GM23338 (cell line): ENCODE measurements around the gene LHX3. TPM values are rescaled to one million over a fixed set of nuclear protein-coding genes. Genes with fewer than 3 reads are reported as not detected.

Experiments used
- ATAC-seq: fragments of 200-7000 bp; cut with Tn5 transposase; 3 replicates; pipeline ENCODE4 v1.9.1; 2020
- DNase-seq: peaks from one replicate; pipeline ENCODE4 v3.0.0-alpha.2; 2015; ENCODE audit warnings: low spot score
- H2AFZ ChIP-seq: fragments of 200-600 bp; sonication (generic); 2 replicates; pipeline ENCODE4 v1.8.0; 2016; ENCODE audit warnings: antibody characterized with exemption, mild to moderate bottlenecking, moderate library complexity
- H3F3A ChIP-seq: fragments of 200-600 bp; sonication (generic); replicated peaks from 2 replicates; pipeline ENCODE4 v1.8.0; 2017; ENCODE audit warnings: antibody characterized with exemption, mixed run types, low read depth
- H3K27ac ChIP-seq: fragments of 200-600 bp; sonication (generic); 2 replicates; pipeline ENCODE4 v1.6.1; 2016; ENCODE audit warnings: low read depth
- H3K27me3 ChIP-seq: fragments of 200-600 bp; sonication (generic); 2 replicates; pipeline ENCODE4 v1.8.0; 2016; ENCODE audit warnings: mild to moderate bottlenecking, mixed run types, moderate library complexity; ENCODE audit not compliant: insufficient read depth
- H3K36me3 ChIP-seq: fragments of 200-600 bp; sonication (generic); 2 replicates; pipeline ENCODE4 v1.8.0; 2016; ENCODE audit warnings: mild to moderate bottlenecking; ENCODE audit not compliant: insufficient read depth
- H3K4me1 ChIP-seq: fragments of 200-600 bp; sonication (generic); 2 replicates; pipeline ENCODE4 v1.8.0; 2016; ENCODE audit warnings: mild to moderate bottlenecking, moderate library complexity; ENCODE audit not compliant: insufficient read depth
- H3K4me2 ChIP-seq: fragments of 200-600 bp; sonication (generic); 2 replicates; pipeline ENCODE4 v1.7.1; 2017; ENCODE audit warnings: mixed run types
- H3K4me3 ChIP-seq: fragments of 200-600 bp; sonication (generic); 2 replicates; pipeline ENCODE4 v1.6.1; 2016; ENCODE audit warnings: mixed run types
- H3K79me2 ChIP-seq: fragments of 200-600 bp; sonication (generic); replicated peaks from 2 replicates; pipeline ENCODE4 v1.8.0; 2017; ENCODE audit warnings: mild to moderate bottlenecking; ENCODE audit not compliant: insufficient read depth
- H3K9me2 ChIP-seq: fragments of 200-600 bp; sonication (generic); 2 replicates; pipeline ENCODE4 v1.8.0; 2017; ENCODE audit not compliant: insufficient read depth
- H4K20me1 ChIP-seq: fragments of 200-600 bp; sonication (generic); replicated peaks from 2 replicates; pipeline ENCODE4 v1.8.0; 2017; ENCODE audit warnings: mild to moderate bottlenecking; ENCODE audit not compliant: insufficient read depth
- H3K27ac Mint-ChIP-seq: 2 replicates; pipeline ENCODE4 v1.8.0; 2020; ENCODE audit warnings: inconsistent platforms, mild to moderate bottlenecking, moderate library complexity, mixed read lengths
- H3K27me3 Mint-ChIP-seq: 3 replicates; pipeline ENCODE4 v1.8.0; 2022; ENCODE audit warnings: low read depth, mild to moderate bottlenecking, moderate library complexity, mixed read lengths, inconsistent platforms; ENCODE audit not compliant: insufficient read depth, poor library complexity
- H3K36me3 Mint-ChIP-seq: 3 replicates; pipeline ENCODE4 v1.8.0; 2021; ENCODE audit warnings: low read depth, mild to moderate bottlenecking, inconsistent platforms, moderate library complexity, mixed read lengths
- H3K4me1 Mint-ChIP-seq: 3 replicates; pipeline ENCODE4 v1.8.0; 2020; ENCODE audit warnings: mild to moderate bottlenecking, inconsistent platforms, mixed read lengths
- H3K4me3 Mint-ChIP-seq: 3 replicates; pipeline ENCODE4 v1.8.0; 2021; ENCODE audit warnings: moderate library complexity, mild to moderate bottlenecking, inconsistent platforms, mixed read lengths
- H3K9me3 Mint-ChIP-seq: 3 replicates; pipeline ENCODE4 v1.8.0; 2020; ENCODE audit warnings: moderate library complexity, mild to moderate bottlenecking, inconsistent platforms, mixed read lengths
- EZH2 ChIP-seq: fragments of 200-600 bp; sonication (generic); IDR thresholded peaks from one replicate; pipeline ENCODE4 v1.8.0; 2017; ENCODE audit warnings: antibody characterized with exemption, mild to moderate bottlenecking, low read depth; ENCODE audit not compliant: unreplicated experiment
- EZH2phosphoT487 ChIP-seq: fragments of 200-600 bp; sonication (generic); IDR thresholded peaks from one replicate; pipeline ENCODE4 v1.8.1; 2018; ENCODE audit warnings: antibody characterized with exemption; ENCODE audit not compliant: unreplicated experiment
- NANOG ChIP-seq: IDR thresholded peaks from 2 replicates; pipeline ENCODE4 v1.6.1; 2016; ENCODE audit warnings: antibody characterized with exemption, borderline replicate concordance
- REST ChIP-seq: IDR thresholded peaks from one replicate; pipeline ENCODE4 v1.6.1; 2018; ENCODE audit warnings: antibody characterized with exemption; ENCODE audit not compliant: unreplicated experiment
- STAT1 ChIP-seq: IDR thresholded peaks from one replicate; pipeline ENCODE4 v1.6.1; 2016; ENCODE audit warnings: antibody characterized with exemption; ENCODE audit not compliant: unreplicated experiment
- ZNF114 ChIP-seq: fragments of 250-450 bp; sonication (Bioruptor Pico); IDR thresholded peaks from 2 replicates; pipeline ENCODE4 v1.5.0; 2020; ENCODE audit warnings: mild to moderate bottlenecking, moderate library complexity
- ZNF331 ChIP-seq: fragments of 250-450 bp; sonication (Bioruptor Pico); IDR thresholded peaks from 2 replicates; pipeline ENCODE4 v1.5.0; 2020; ENCODE audit warnings: low read depth, mild to moderate bottlenecking, moderate library complexity
- polyA plus RNA-seq: library from polyadenylated mRNA; unstranded; fragments of >200 nt; fragmentation: Nextera tagmentation; extraction: Ambion mirVana; gene quantifications from 2 replicates; pipeline ENCODE4 v1.2.1, GENCODE V29; 2016
- total RNA-seq: library from RNA; depleted of rRNA; stranded (reverse); fragments of >200 nt; shearing (Covaris generic); gene quantifications from 2 replicates; pipeline ENCODE4 v1.2.3, GENCODE V29; 2014
- TF ChIP-seq, protein P1 (sequence below), 2 experiments: fragments of 200-600 bp in 1 of 2; sonication (generic) in 1 of 2; conservative IDR thresholded peaks; 2 replicates each; pipeline versions ENCODE4 v1.5.1 to v1.6.1; 2016 to 2017; ENCODE audit warnings: antibody characterized with exemption in 2 of 2, low read depth in 2 of 2, mild to moderate bottlenecking in 2 of 2, moderate library complexity in 1 of 2
- TF ChIP-seq, protein P2 (sequence below): fragments of 250-450 bp; sonication (Bioruptor Pico); IDR thresholded peaks from 2 replicates; pipeline ENCODE4 v1.5.0; 2020; ENCODE audit warnings: mild to moderate bottlenecking, moderate library complexity
- TF ChIP-seq, protein P3 (sequence below): IDR thresholded peaks from 2 replicates; pipeline ENCODE4 v1.6.1; 2016; ENCODE audit warnings: antibody characterized with exemption

LHX3 gene
- total and polyA plus RNA-seq, 2 experiments from 2014 or later, result 0.08 TPM; not detected in 1

GRCh38 chr9:136228107-136228875 is 23.4 kb upstream of the LHX3 start:
- no peaks in the 10 kb centered on the region for H3K9me3 Mint-ChIP-seq
- 0 out of 2 replicates have a peak overlapping the region, but pooled peaks have one; percentile 19 for H3K27ac Mint-ChIP-seq
- 0 out of 2 replicates have a peak, but pooled peaks cover 2% of the 10 kb centered on the region for H3K36me3 ChIP-seq
- ATAC-seq, result no peak
- H4K20me1 ChIP-seq, result peaks cover 57% of the 10 kb centered on the region
- H2AFZ ChIP-seq, result no peak overlapping the region
- H3K27me3 Mint-ChIP-seq, result peaks cover 7% of the 10 kb centered on the region
- no peaks in the 10 kb centered on the region for H3K4me1 ChIP-seq
- H3K9me2 ChIP-seq, result no peaks in the 10 kb centered on the region
- no peaks in the 10 kb centered on the region for H3K27me3 ChIP-seq
- peaks cover 17% of the 10 kb centered on the region for H3K36me3 Mint-ChIP-seq
- H3K79me2 ChIP-seq, result peaks cover 90% of the 10 kb centered on the region
- no peak overlapping the region for H3K4me3 Mint-ChIP-seq
- no peak overlapping the region for H3K4me2 ChIP-seq
- H3F3A ChIP-seq, result 0 out of 2 replicates have a peak, but pooled peaks cover 3% of the 10 kb centered on the region
- no peak overlapping the region for H3K27ac ChIP-seq
- H3K4me3 ChIP-seq, result no peak overlapping the region
- peaks cover 10% of the 10 kb centered on the region for H3K4me1 Mint-ChIP-seq
- TF ChIP-seq ZNF114 (CRISPR knock-in tag) (no peak), EZH2phosphoT487 (no peak), ZNF331 (CRISPR knock-in tag) (no peak), EZH2 (no peak), STAT1 (no peak), NANOG (no peak), REST (no peak)
- TF ChIP-seq, protein P1, sequence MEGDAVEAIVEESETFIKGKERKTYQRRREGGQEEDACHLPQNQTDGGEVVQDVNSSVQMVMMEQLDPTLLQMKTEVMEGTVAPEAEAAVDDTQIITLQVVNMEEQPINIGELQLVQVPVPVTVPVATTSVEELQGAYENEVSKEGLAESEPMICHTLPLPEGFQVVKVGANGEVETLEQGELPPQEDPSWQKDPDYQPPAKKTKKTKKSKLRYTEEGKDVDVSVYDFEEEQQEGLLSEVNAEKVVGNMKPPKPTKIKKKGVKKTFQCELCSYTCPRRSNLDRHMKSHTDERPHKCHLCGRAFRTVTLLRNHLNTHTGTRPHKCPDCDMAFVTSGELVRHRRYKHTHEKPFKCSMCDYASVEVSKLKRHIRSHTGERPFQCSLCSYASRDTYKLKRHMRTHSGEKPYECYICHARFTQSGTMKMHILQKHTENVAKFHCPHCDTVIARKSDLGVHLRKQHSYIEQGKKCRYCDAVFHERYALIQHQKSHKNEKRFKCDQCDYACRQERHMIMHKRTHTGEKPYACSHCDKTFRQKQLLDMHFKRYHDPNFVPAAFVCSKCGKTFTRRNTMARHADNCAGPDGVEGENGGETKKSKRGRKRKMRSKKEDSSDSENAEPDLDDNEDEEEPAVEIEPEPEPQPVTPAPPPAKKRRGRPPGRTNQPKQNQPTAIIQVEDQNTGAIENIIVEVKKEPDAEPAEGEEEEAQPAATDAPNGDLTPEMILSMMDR (conservative IDR thresholded peaks at IDR 0.05; ENCODE audit: low read depth in 2 of 2), result no peak
- TF ChIP-seq, protein P2, sequence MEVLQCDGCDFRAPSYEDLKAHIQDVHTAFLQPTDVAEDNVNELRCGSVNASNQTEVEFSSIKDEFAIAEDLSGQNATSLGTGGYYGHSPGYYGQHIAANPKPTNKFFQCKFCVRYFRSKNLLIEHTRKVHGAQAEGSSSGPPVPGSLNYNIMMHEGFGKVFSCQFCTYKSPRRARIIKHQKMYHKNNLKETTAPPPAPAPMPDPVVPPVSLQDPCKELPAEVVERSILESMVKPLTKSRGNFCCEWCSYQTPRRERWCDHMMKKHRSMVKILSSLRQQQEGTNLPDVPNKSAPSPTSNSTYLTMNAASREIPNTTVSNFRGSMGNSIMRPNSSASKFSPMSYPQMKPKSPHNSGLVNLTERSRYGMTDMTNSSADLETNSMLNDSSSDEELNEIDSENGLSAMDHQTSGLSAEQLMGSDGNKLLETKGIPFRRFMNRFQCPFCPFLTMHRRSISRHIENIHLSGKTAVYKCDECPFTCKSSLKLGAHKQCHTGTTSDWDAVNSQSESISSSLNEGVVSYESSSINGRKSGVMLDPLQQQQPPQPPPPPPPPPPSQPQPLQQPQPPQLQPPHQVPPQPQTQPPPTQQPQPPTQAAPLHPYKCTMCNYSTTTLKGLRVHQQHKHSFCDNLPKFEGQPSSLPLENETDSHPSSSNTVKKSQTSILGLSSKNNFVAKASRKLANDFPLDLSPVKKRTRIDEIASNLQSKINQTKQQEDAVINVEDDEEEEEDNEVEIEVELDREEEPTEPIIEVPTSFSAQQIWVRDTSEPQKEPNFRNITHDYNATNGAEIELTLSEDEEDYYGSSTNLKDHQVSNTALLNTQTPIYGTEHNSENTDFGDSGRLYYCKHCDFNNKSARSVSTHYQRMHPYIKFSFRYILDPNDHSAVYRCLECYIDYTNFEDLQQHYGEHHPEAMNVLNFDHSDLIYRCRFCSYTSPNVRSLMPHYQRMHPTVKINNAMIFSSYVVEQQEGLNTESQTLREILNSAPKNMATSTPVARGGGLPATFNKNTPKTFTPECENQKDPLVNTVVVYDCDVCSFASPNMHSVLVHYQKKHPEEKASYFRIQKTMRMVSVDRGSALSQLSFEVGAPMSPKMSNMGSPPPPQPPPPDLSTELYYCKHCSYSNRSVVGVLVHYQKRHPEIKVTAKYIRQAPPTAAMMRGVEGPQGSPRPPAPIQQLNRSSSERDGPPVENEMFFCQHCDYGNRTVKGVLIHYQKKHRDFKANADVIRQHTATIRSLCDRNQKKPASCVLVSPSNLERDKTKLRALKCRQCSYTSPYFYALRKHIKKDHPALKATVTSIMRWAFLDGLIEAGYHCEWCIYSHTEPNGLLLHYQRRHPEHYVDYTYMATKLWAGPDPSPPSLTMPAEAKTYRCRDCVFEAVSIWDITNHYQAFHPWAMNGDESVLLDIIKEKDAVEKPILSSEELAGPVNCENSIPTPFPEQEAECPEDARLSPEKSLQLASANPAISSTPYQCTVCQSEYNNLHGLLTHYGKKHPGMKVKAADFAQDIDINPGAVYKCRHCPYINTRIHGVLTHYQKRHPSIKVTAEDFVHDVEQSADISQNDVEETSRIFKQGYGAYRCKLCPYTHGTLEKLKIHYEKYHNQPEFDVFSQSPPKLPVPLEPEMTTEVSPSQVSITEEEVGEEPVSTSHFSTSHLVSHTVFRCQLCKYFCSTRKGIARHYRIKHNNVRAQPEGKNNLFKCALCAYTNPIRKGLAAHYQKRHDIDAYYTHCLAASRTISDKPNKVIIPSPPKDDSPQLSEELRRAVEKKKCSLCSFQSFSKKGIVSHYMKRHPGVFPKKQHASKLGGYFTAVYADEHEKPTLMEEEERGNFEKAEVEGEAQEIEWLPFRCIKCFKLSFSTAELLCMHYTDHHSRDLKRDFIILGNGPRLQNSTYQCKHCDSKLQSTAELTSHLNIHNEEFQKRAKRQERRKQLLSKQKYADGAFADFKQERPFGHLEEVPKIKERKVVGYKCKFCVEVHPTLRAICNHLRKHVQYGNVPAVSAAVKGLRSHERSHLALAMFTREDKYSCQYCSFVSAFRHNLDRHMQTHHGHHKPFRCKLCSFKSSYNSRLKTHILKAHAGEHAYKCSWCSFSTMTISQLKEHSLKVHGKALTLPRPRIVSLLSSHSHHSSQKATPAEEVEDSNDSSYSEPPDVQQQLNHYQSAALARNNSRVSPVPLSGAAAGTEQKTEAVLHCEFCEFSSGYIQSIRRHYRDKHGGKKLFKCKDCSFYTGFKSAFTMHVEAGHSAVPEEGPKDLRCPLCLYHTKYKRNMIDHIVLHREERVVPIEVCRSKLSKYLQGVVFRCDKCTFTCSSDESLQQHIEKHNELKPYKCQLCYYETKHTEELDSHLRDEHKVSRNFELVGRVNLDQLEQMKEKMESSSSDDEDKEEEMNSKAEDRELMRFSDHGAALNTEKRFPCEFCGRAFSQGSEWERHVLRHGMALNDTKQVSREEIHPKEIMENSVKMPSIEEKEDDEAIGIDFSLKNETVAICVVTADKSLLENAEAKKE, result no peak
- TF ChIP-seq, protein P3, sequence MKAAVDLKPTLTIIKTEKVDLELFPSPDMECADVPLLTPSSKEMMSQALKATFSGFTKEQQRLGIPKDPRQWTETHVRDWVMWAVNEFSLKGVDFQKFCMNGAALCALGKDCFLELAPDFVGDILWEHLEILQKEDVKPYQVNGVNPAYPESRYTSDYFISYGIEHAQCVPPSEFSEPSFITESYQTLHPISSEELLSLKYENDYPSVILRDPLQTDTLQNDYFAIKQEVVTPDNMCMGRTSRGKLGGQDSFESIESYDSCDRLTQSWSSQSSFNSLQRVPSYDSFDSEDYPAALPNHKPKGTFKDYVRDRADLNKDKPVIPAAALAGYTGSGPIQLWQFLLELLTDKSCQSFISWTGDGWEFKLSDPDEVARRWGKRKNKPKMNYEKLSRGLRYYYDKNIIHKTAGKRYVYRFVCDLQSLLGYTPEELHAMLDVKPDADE, result no peak
- DNase-seq, result no peak
